Measurements from ENCODE around the gene CR1L.
"Not testable (repeated sequence)": the region's sequence is repeated elsewhere in the genome, so short reads cannot be mapped to it uniquely, and the experiment has no call there.

The CR1L gene

GRCh38 chr1:207695891-207696290, 51.0 kb downstream of the CR1L start:
- no peak overlapping the region for H3K4me3 ChIP-seq (ENCODE audit: low read length)
- TF ChIP-seq ZNF274 (IDR thresholded peaks at IDR 0.05; ENCODE audit: low read depth, low read length) = no peak

DNA sequence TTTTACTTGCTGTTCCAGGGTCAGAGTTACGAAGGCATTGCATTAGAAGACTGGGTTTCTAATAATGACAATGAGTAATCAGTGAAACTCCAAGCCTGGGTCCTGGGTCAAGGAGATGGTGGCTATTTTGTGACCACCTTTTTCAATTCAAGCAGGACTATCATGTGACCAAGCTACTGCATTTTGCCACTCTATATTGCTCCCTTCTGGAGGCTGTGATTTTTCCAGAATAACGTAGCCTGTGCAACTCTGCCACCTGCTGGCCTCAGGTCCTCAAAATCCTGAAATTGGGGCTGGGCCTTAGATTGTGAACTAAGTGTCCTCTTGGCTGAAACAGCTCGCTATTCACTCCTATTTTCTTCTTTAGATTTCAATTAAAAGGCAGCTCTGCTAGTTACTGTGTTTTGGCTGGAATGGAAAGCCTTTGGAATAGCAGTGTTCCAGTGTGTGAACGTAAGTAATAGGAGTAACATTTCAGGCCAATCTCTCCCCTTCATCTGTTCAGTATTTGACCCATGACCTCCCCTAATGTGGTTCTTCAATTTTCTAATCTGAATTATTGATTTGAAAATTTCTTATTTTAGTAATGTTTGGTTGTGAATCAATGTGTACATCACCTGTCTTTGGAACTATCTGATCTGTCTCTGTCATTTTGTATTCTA, 54.0 kb downstream of the CR1L start:
- TF ChIP-seq ZNF274 (IDR thresholded peaks at IDR 0.05; ENCODE audit: low read depth, low read length) = no peak
- no peak overlapping the region for H3K4me3 ChIP-seq (ENCODE audit: low read length)

DNA sequence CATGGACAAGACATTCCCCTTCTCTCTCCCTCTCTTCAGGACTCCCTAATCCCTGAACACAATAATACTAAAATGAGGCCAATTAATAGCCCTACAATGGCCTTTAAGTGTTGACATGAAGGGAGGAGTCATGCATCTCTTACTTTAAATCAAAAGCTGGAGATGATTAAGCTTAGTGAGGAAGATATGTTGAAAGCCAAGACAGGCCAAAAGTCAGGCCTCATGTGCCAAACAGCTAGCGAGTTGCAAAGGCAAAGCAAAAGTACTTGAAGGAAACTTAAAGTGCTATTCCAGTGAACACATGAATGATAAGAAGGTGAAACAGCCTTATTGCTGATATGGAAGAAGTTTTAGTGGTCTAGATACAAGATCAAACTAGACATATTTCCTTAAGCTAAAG, 57.4 kb downstream of the CR1L start:
- H3K4me3 ChIP-seq (ENCODE audit: low read length) = no peak overlapping the region
- TF ChIP-seq ZNF274 (IDR thresholded peaks at IDR 0.05; ENCODE audit: low read depth, low read length) = no peak

DNA sequence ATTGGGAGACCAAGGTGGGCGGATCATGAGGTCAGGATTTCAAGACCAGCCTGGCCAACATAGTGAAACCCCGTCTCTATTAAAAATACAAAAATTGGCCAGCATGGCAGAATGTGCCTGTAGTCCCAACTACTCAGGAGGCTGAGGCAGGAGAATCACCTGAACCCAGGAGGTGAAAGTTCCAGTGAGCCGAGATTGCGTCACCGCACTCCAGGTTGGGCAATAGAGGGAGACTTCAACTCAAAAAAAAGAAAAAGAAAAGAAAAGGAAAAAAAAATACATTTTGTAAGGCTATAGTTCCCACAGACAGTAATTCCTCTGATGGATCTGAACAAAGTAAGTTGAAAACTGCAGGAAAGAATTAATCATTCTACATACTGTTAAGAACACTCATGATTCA, 58.8 kb downstream of the CR1L start:
- H3K4me3 ChIP-seq (ENCODE audit: low read length) = no peak overlapping the region
- no peak for TF ChIP-seq ZNF274 (IDR thresholded peaks at IDR 0.05; ENCODE audit: low read depth, low read length)

DNA sequence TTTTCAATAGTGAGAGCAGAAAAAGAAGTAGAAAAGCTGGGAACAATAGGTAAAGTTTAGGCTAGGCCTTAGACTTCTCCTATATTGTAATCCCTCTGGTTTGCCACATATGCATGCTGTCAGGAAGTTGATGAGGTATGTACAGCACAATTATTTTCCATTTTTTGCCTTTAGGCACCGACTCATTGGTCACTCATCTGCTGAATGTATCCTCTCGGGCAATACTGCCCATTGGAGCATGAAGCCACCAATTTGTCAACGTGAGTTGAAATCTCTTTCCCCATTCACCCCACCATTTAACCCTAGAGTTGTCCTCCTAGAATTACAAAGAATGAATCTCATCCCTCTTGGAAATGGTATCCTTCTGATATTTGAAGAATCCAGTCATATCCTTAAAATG, 63.1 kb downstream of the CR1L start:
- not testable (repeated sequence) for H3K4me3 ChIP-seq (ENCODE audit: low read length)

GRCh38 chr1:207711285-207711684, 66.4 kb downstream of the CR1L start:
- TF ChIP-seq ZNF274 (IDR thresholded peaks at IDR 0.05; ENCODE audit: low read depth, low read length) = no peak
- H3K4me3 ChIP-seq (ENCODE audit: low read length) = no peak overlapping the region

GRCh38 chr1:207712701-207713100, 67.8 kb downstream of the CR1L start:
- not testable (repeated sequence) for H3K4me3 ChIP-seq (ENCODE audit: low read length)

DNA sequence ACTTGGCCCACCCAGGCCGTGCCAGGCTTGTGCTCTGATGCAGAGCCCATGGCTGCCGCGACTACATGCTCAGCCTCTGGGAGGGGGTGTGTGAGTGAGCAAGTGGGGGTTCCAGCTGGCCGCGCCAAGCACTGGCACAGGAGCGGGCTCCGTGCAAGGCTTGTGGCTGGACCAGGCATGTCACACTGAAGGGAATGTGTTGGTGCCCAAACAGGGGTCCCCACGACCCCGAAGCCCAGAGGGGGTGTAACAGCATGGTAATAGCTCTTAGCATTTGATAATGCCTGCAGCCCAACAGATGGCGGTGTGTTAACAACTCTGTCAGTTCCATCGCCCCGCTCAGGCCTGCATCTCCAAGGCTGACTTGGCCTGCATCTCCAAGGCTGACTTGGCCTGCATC, 68.6 kb downstream of the CR1L start:
- no peak overlapping the region for H3K4me3 ChIP-seq (ENCODE audit: low read length)
- no peak for TF ChIP-seq ZNF274 (IDR thresholded peaks at IDR 0.05; ENCODE audit: low read depth, low read length)

DNA sequence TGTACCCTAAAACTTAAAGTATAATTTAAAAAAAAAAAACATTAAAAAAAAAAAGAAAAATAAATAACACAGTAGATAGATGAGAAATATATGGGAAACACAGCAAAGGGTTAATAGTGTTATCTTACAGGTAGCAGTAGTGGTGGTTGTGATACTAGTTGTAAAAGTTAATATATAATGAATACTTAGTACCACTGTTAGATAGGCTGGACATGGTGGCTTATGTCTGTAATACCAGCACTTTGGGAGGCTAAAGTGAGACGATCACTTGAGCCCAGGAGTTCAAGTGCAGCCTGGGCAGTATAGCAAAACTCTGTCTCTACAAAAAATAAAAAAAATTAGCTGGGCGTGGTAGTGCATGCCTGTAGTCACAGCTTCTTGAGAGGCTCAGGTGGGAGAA, 74.3 kb downstream of the CR1L start:
- TF ChIP-seq ZNF274 (IDR thresholded peaks at IDR 0.05; ENCODE audit: low read depth, low read length) = no peak
- H3K4me3 ChIP-seq (ENCODE audit: low read length) = no peak overlapping the region

DNA sequence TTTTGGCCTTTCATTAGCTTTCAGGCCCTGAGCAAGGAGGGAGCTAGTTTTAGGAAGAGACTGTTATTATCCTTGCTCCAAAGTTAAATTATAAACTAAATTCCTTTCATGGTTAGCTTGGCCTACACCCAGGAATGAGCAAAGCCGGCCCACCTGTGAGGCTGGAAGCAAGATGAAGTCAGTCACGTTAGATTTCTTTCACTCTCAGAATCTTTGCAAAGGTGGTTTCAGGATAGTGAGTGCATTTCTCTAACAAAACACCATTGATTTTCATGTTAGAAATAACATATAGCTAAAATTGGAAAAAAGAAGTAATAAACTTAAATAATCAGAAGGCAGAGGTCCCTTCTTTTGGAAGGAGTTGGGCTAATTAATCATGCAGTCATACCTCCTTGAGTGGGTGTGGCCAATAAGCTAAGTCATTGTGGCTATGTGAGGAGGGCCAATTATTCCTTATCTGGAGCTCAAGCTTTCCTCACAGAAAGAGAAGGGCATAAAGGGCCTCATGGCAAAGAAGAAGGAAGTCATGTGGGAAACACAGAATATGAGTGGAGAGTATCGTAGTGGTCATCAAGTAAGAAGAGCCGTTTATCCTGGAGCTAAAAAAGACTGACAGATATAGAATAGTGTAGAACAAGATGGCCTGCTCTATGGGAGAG, 83.4 kb downstream of the CR1L start:
- H3K4me3 ChIP-seq (ENCODE audit: low read length) = not testable (repeated sequence)

DNA sequence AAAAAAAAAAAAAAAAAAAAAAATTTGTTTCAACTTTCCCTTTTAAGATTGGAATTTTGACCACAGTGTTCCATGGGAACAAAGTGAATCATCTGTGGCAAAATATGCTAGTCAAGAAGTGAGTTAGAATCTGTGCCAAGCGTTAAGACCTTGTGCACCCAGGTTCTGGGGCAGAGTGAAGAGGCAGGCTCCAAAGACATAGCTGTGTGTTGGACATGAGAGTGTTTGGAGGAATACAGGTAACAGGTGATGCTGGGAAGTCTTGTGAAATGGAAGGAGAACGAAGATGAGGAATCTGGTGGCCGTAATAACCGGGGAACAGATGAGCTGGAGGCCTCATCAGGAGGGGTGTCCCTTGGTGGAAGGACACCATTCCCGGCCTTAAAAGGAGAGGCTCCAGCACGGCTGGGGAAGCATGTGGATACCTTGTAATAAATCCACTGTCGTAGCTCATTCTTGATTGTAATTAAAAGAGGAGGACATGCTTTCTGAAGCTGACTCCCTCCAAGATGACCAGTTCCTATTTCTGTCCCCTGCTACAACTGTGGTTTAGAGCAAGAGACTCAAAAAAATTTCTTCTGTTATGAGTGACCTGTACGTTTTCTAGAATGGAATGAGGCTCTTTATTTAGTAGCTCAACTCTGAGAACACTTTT, 92.7 kb downstream of the CR1L start:
- not testable (repeated sequence) for H3K4me3 ChIP-seq (ENCODE audit: low read length)

- not testable (repeated sequence) for H3K4me3 ChIP-seq (ENCODE audit: low read length)
These were observed 93.3 kb downstream of the CR1L start for GRCh38 chr1:207738158-207738659.

DNA sequence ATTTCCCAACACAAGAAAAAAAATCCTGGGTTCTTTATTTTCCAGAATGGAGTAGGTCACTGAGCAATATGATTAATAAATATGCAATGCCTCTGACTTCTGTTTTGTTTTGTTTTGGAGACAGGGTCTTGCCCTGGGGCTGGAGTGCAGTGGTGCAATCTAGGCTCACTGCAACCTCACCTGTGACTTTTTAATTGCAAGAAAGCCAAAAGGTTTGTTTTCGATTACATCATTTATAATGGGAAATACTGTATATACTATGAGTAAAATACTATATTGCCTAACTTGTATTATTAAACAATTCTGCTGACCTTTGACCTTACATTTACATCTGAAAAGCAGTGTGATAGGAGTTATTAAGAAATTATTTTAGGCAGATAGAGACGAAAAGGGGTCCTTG, 95.3 kb downstream of the CR1L start:
- no peak for TF ChIP-seq ZNF274 (IDR thresholded peaks at IDR 0.05; ENCODE audit: low read depth, low read length)

GRCh38 chr1:207742850-207743555, 98.1 kb downstream of the CR1L start:
- no peak for TF ChIP-seq ZNF274 (IDR thresholded peaks at IDR 0.05; ENCODE audit: low read depth, low read length)
- no peak overlapping the region for H3K4me3 ChIP-seq (ENCODE audit: low read length)

More for the DNA sequence above, 95.3 kb downstream of the CR1L start:
- H3K4me3 ChIP-seq (ENCODE audit: low read length) = no peak overlapping the region

GRCh38 chr1:207744000-207744534, 99.1 kb downstream of the CR1L start:
- no peak for TF ChIP-seq ZNF274 (IDR thresholded peaks at IDR 0.05; ENCODE audit: low read depth, low read length)
- H3K4me3 ChIP-seq (ENCODE audit: low read length) = no peak overlapping the region
